ENCODE measurements around the gene XAB2. TPM values are rescaled to one million over a fixed set of nuclear protein-coding genes. Genes with fewer than 3 reads are reported as not detected.

Gene XAB2
- total and polyA plus RNA-seq, 2 donors (not counting 3 experiments of a cell fraction or from before 2014, with no cell fraction given): 37.3 to 47.6 TPM

GRCh38 chr19:7645163-7645562 is 15.8 kb upstream of the XAB2 start:
- no peaks in the 10 kb centered on the region for H3K9me3 ChIP-seq (replicated peaks; ENCODE audit: control insufficient read depth, insufficient read depth, low read length)
- DNase-seq (ENCODE audit: low read depth, low spot score) (no peak), FAIRE-seq (no peak)
- H4K20me1 ChIP-seq (replicated peaks; ENCODE audit: control insufficient read depth, extremely low read depth, insufficient read depth, low read length): no peaks in the 10 kb centered on the region
- H3K36me3 ChIP-seq (ENCODE audit: control insufficient read depth in 2 of 2, extremely low read depth in 1 of 2, insufficient read depth in 2 of 2, low read length in 2 of 2): no peaks in the 10 kb centered on the region
- no peak overlapping the region for H2AFZ ChIP-seq (ENCODE audit: low read depth, low read length)
- no peak overlapping the region for H3K27ac ChIP-seq (ENCODE audit: insufficient read depth, low read depth, low read length)
- ChIA-PET POLR2A (no interaction called here), CTCF (interaction anchor here (1.2 kb wide), 1 partner anchor 36 kb away, joined by 4 read pairs; the partner anchor contains the start of gene TRAPPC5)
- H3K4me3 ChIP-seq (replicated peaks in 1 of 3; ENCODE audit: insufficient read depth in 1 of 3, low read depth in 1 of 3, low read length in 3 of 3): no peak overlapping the region
- H3K9me1 ChIP-seq (replicated peaks; ENCODE audit: control insufficient read depth, extremely low read depth, insufficient read depth, low read length): no peaks in the 10 kb centered on the region
- H3K4me1 ChIP-seq (ENCODE audit: control insufficient read depth, extremely low read depth, insufficient read depth, low read length): no peaks in the 10 kb centered on the region
- H3K79me2 ChIP-seq (ENCODE audit: control insufficient read depth, insufficient read depth, low read length): no peaks in the 10 kb centered on the region
- H3K4me2 ChIP-seq (ENCODE audit: insufficient read depth, low read length): no peak overlapping the region
- intact Hi-C loops (cut with micrococcal nuclease): no loop called here
- dilution Hi-C loops (cut with MboI; ENCODE audit: extremely low pct_ligation_motif_present, low sequenced_read_pairs): no loop called here
- no peak overlapping the region for H3K9ac ChIP-seq (replicated peaks; ENCODE audit: extremely low read depth, insufficient read depth, low read length)
- no TSS peak for BruUV-seq (replicated peaks)
- no peaks in the 10 kb centered on the region for H3K27me3 ChIP-seq (ENCODE audit: control insufficient read depth in 2 of 2, insufficient read depth in 2 of 2, low read length in 2 of 2)
- TF ChIP-seq MYC (IDR thresholded peaks at IDR 0.05; ENCODE audit: low read depth, low read length): no peak
- TF ChIP-seq MAX (IDR thresholded peaks at IDR 0.05; ENCODE audit: insufficient read depth, insufficient read length): no peak
- no peak for TF ChIP-seq GATA2 (IDR thresholded peaks at IDR 0.05; ENCODE audit: insufficient read depth, insufficient read length, low read depth, low read length)
- TF ChIP-seq FOS (IDR thresholded peaks at IDR 0.05; ENCODE audit: borderline replicate concordance, insufficient read depth, low read length): no peak
- no peak for TF ChIP-seq JUN (IDR thresholded peaks at IDR 0.05; ENCODE audit: borderline replicate concordance, insufficient read depth, insufficient read length, low read depth)
- TF ChIP-seq POLR2A (IDR thresholded peaks at IDR 0.05; ENCODE audit: low read depth, low read length): no peak
- TF ChIP-seq EZH2 (IDR thresholded peaks at IDR 0.05; ENCODE audit: borderline replicate concordance, low read depth, low read length, severe bottlenecking): no peak
- TF ChIP-seq, protein P1, sequence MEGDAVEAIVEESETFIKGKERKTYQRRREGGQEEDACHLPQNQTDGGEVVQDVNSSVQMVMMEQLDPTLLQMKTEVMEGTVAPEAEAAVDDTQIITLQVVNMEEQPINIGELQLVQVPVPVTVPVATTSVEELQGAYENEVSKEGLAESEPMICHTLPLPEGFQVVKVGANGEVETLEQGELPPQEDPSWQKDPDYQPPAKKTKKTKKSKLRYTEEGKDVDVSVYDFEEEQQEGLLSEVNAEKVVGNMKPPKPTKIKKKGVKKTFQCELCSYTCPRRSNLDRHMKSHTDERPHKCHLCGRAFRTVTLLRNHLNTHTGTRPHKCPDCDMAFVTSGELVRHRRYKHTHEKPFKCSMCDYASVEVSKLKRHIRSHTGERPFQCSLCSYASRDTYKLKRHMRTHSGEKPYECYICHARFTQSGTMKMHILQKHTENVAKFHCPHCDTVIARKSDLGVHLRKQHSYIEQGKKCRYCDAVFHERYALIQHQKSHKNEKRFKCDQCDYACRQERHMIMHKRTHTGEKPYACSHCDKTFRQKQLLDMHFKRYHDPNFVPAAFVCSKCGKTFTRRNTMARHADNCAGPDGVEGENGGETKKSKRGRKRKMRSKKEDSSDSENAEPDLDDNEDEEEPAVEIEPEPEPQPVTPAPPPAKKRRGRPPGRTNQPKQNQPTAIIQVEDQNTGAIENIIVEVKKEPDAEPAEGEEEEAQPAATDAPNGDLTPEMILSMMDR (IDR thresholded peaks at IDR 0.05; ENCODE audit: extremely low read depth in 1 of 2, insufficient read depth in 1 of 2, low read depth in 1 of 2, low read length in 2 of 2): no peak
- TF ChIP-seq POLR2AphosphoS5 (IDR thresholded peaks at IDR 0.05; ENCODE audit: insufficient read depth, low read depth, low read length): no peak

All from endothelial cell of umbilical vein (primary cell).